Neuronal stem cell (in vitro differentiated cells): Measurements from ENCODE around the gene ITGA7.

Experiments used
- DNase-seq: peaks from one replicate; pipeline ENCODE4 v3.0.0-alpha.2; 2013; ENCODE audit warnings: low spot score
- H2AFZ ChIP-seq: one replicate; pipeline ENCODE4 v1.6.1; 2013; ENCODE audit warnings: mild to moderate bottlenecking, low read length, inconsistent platforms
- H2AK5ac ChIP-seq: 2 replicates; pipeline ENCODE4 v1.6.1; 2013; ENCODE audit warnings: low read depth, mild to moderate bottlenecking, inconsistent platforms, low read length, moderate library complexity, mixed read lengths
- H2BK120ac ChIP-seq: 2 replicates; pipeline ENCODE4 v1.6.1; 2013; ENCODE audit warnings: low read depth, mild to moderate bottlenecking, inconsistent platforms, low read length, moderate library complexity, mixed read lengths
- H2BK12ac ChIP-seq: one replicate; pipeline ENCODE4 v1.6.1; 2013; ENCODE audit warnings: low read length, inconsistent platforms
- H2BK15ac ChIP-seq: 2 replicates; pipeline ENCODE4 v1.6.1; 2013; ENCODE audit warnings: mild to moderate bottlenecking, low read length, inconsistent platforms, mixed read lengths
- H2BK5ac ChIP-seq: one replicate; pipeline ENCODE4 v1.6.1; 2013; ENCODE audit warnings: inconsistent platforms, mild to moderate bottlenecking, low read length, moderate library complexity
- H3K14ac ChIP-seq: one replicate; pipeline ENCODE4 v1.6.1; 2013; ENCODE audit warnings: low read length, inconsistent platforms
- H3K18ac ChIP-seq: 2 replicates; pipeline ENCODE4 v1.6.1; 2013; ENCODE audit warnings: low read length, inconsistent platforms
- H3K23ac ChIP-seq: 2 replicates; pipeline ENCODE4 v1.6.1; 2013; ENCODE audit warnings: low read depth, mild to moderate bottlenecking, mixed read lengths, low read length, inconsistent platforms; ENCODE audit not compliant: poor library complexity
- H3K27ac ChIP-seq: replicated peaks from 3 replicates; pipeline ENCODE4 v1.5.1; 2013; ENCODE audit warnings: low read length, inconsistent platforms
- H3K27me3 ChIP-seq, 3 experiments: 2 replicates each; pipeline ENCODE4 v1.6.1; 2013; ENCODE audit warnings: low read length in 3 of 3, mild to moderate bottlenecking in 2 of 3, inconsistent platforms in 1 of 3, low read depth in 1 of 3, mixed read lengths in 1 of 3, moderate library complexity in 1 of 3; ENCODE audit not compliant: control insufficient read depth in 3 of 3, insufficient read depth in 3 of 3
- H3K36me3 ChIP-seq, 2 donors: replicated peaks in 1 of 2; 2 replicates each; pipeline ENCODE4 v1.6.1; 2013; ENCODE audit warnings: low read length in 2 of 2; ENCODE audit not compliant: control insufficient read depth in 2 of 2, insufficient read depth in 2 of 2
- H3K4ac ChIP-seq: 2 replicates; pipeline ENCODE4 v1.6.1; 2013; ENCODE audit warnings: inconsistent platforms, mild to moderate bottlenecking, low read length, moderate library complexity
- H3K4me1 ChIP-seq, 2 donors: 1 replicate in 1 of 2; 2 replicates in 1 of 2; pipeline ENCODE4 v1.6.1; 2013; ENCODE audit warnings: low read length in 2 of 2, low read depth in 1 of 2; ENCODE audit not compliant: control insufficient read depth in 2 of 2, insufficient read depth in 1 of 2
- H3K4me2 ChIP-seq: one replicate; pipeline ENCODE4 v1.6.1; 2013; ENCODE audit warnings: mild to moderate bottlenecking, low read length, inconsistent platforms; ENCODE audit not compliant: insufficient read depth, poor library complexity, severe bottlenecking
- H3K4me3 ChIP-seq, 2 donors: 2 replicates each; pipeline ENCODE4 v1.5.1; 2013; ENCODE audit warnings: low read length in 2 of 2, mild to moderate bottlenecking in 2 of 2, inconsistent platforms in 1 of 2, moderate library complexity in 1 of 2
- H3K79me1 ChIP-seq: one replicate; pipeline ENCODE4 v1.6.1; 2013; ENCODE audit warnings: low read depth, mild to moderate bottlenecking, inconsistent platforms, low read length, moderate library complexity
- H3K9ac ChIP-seq: one replicate; pipeline ENCODE4 v1.6.1; 2013; ENCODE audit warnings: mild to moderate bottlenecking, low read depth, low read length, inconsistent platforms; ENCODE audit not compliant: poor library complexity
- H3K9me3 ChIP-seq, 2 donors: replicated peaks in 1 of 2; 2 replicates each; pipeline versions ENCODE3 to v1.6.1; 2013; ENCODE audit warnings: low read length in 2 of 2, mild to moderate bottlenecking in 2 of 2, inconsistent platforms in 1 of 2, low read depth in 1 of 2, mixed read lengths in 1 of 2, moderate library complexity in 1 of 2; ENCODE audit not compliant: control insufficient read depth in 2 of 2, insufficient read depth in 1 of 2
- H4K8ac ChIP-seq: one replicate; pipeline ENCODE4 v1.6.1; 2013; ENCODE audit warnings: low read depth, mild to moderate bottlenecking, inconsistent platforms, low read length, moderate library complexity
- H4K91ac ChIP-seq: one replicate; pipeline ENCODE4 v1.6.1; 2013; ENCODE audit warnings: low read length, low read depth, mild to moderate bottlenecking, inconsistent platforms; ENCODE audit not compliant: poor library complexity
- WGBS, 2 donors: extraction: QIAGEN DNeasy Blood & Tissue Kit; methylation state at CpG; one replicate each; pipeline ENCODE4 v1.1.7; 2013; ENCODE audit warnings: missing lambda C conversion rate in 2 of 2, mixed read lengths in 1 of 2; ENCODE audit not compliant: insufficient read length in 2 of 2, insufficient replicate concordance in 1 of 2; ENCODE audit errors: extremely low coverage in 2 of 2; 5-methylcytosine and 5-hydroxymethylcytosine counted together

Gene ITGA7

DNA sequence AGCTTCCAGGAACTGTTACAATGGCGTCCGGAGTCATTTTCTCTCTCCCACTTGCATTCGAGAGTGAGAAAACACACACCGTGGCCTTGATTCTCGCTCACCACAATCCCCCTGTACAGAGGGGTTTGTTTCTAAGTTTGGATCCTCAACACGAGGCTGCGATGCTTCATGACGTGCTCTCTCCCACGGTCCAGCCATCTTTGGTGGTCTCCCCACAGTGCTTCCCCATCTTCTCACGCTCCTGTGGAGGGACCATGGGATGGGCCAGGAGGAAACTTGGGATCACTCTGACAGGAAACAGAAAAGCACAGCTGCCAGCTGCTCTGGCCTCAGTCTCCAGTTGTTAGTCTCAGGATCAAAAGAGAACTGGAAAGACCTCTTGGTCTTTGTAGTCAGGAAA, 42.9 kb downstream of the ITGA7 start:
- no peak overlapping the region for H3K27ac ChIP-seq
- H4K91ac ChIP-seq = no peak overlapping the region
- peak overlapping the region; percentile 11 for H2AK5ac ChIP-seq
- H3K27me3 ChIP-seq = peaks cover 0 to 3% (median 0%) of the 10 kb centered on the region in 3 experiments
- no peak overlapping the region for H3K4me2 ChIP-seq
- no peak overlapping the region for H3K9ac ChIP-seq
- H3K79me1 ChIP-seq = no peaks in the 10 kb centered on the region
- H3K4ac ChIP-seq = no peak overlapping the region
- no peaks in the 10 kb centered on the region for H3K9me3 ChIP-seq
- peak overlapping the region; percentile 12 for H2AFZ ChIP-seq
- no peak overlapping the region for H2BK120ac ChIP-seq
- no peak overlapping the region for H3K14ac ChIP-seq
- no peak overlapping the region for H4K8ac ChIP-seq
- H3K4me3 ChIP-seq = no peak overlapping the region
- H2BK5ac ChIP-seq = no peak overlapping the region
- no peak overlapping the region for H2BK12ac ChIP-seq
- H3K4me1 ChIP-seq = no peaks in the 10 kb centered on the region
- no peak overlapping the region for H3K23ac ChIP-seq
- H3K36me3 ChIP-seq = no peaks in the 10 kb centered on the region
- no peak for DNase-seq
- WGBS, 2 donors = no CpG with 5 or more reads among the region's 10 CpGs
- H2BK15ac ChIP-seq = no peak overlapping the region
- H3K18ac ChIP-seq = no peak overlapping the region

DNA sequence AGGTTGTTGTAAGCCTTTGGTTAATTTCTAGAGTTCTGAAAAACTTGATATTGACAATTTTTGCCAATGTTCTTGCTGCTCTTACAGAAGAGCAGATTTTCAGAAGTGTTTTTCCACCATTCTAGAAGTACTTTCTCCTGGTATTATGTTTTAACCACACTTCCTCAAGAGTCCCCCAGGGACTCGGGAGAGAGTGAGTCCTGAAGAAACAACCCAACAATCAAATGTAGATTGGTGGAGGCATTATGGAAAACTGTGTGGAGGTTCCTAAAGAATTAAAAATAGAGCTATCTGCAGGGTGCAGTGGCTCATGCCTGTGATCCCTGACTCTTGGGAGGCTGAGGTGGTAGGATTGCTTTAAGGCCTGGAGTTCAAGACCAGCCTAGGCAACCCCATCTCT, 44.3 kb downstream of the ITGA7 start:
- no peak overlapping the region for H4K91ac ChIP-seq
- no peak overlapping the region for H3K4me3 ChIP-seq
- H4K8ac ChIP-seq = no peak overlapping the region
- no peak overlapping the region for H3K14ac ChIP-seq
- H2AFZ ChIP-seq = no peak overlapping the region
- H3K36me3 ChIP-seq = no peaks in the 10 kb centered on the region
- no peaks in the 10 kb centered on the region for H3K9me3 ChIP-seq
- no peak overlapping the region for H2BK15ac ChIP-seq
- no peaks in the 10 kb centered on the region for H3K79me1 ChIP-seq
- H2BK5ac ChIP-seq = no peak overlapping the region
- H2AK5ac ChIP-seq = no peak overlapping the region
- whole genome bisulfite sequencing, 2 donors = no CpG with 5 or more reads among the region's 1 CpG
- H3K4me2 ChIP-seq = no peak overlapping the region
- no peak for DNase-seq
- H3K18ac ChIP-seq = no peak overlapping the region
- no peak overlapping the region for H2BK120ac ChIP-seq
- H3K27me3 ChIP-seq = peaks cover 0 to 6% (median 0%) of the 10 kb centered on the region in 3 experiments
- no peak overlapping the region for H3K9ac ChIP-seq
- no peaks in the 10 kb centered on the region for H3K4me1 ChIP-seq
- no peak overlapping the region for H3K27ac ChIP-seq
- no peak overlapping the region for H3K4ac ChIP-seq
- H2BK12ac ChIP-seq = no peak overlapping the region
- H3K23ac ChIP-seq = no peak overlapping the region

DNA sequence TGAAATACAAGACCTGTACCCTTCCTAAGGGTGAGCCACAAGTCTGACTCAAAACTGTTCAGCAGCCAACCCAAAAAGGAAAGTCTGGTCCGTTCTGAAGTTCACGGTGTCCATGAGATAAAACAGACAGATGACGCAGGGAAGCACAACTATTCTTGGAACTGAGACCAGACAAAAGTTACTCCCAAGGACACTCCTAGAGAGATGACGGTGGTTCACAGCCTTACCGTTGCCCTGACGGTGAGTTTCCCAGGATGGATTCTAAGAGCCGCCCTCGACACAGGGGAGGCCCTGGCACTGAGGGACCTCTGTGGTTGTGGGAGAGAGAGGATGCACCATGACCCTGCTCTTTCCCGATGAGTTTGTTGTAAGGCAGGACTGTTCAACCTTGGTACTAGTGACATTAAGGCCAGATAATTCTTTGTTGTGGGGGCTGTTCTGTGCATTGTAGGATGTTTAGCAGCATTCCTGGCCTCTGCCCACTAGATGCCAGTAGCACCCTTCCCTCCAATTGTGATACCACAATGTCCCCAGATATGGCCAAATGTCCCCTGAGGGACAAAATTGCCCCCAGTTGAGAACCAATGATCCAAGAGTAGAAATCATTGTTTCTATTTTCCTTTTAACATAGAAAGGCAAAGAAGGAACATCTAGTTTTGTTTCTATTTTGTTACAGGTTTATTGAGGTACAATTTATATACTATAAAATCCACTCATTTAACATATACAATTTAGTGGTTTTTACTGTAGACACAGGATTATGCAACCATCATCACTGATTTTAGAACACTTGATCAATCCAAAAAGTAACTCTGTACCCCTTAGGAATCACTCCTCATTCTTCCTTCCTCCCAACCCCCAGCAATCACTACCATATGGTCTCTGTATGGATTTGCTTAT, 48.0 kb downstream of the ITGA7 start:
- no CpG with 5 or more reads among the region's 9 CpGs for WGBS, 2 donors
- H2BK15ac ChIP-seq = no peak overlapping the region
- no peaks in the 10 kb centered on the region for H3K4me1 ChIP-seq
- no peak overlapping the region for H2BK120ac ChIP-seq
- H3K23ac ChIP-seq = no peak overlapping the region
- H3K14ac ChIP-seq = no peak overlapping the region
- H2BK12ac ChIP-seq = no peak overlapping the region
- no peak overlapping the region for H3K9ac ChIP-seq
- H4K8ac ChIP-seq = no peak overlapping the region
- no peak overlapping the region for H2AFZ ChIP-seq
- DNase-seq = no peak
- H3K4ac ChIP-seq = no peak overlapping the region
- H2AK5ac ChIP-seq = no peak overlapping the region
- H3K79me1 ChIP-seq = no peaks in the 10 kb centered on the region
- no peak overlapping the region for H3K4me3 ChIP-seq
- H3K9me3 ChIP-seq = no peaks in the 10 kb centered on the region
- no peak overlapping the region for H3K27ac ChIP-seq
- H3K36me3 ChIP-seq = no peaks in the 10 kb centered on the region
- H3K27me3 ChIP-seq = peaks cover 0 to 19% (median 2%) of the 10 kb centered on the region in 3 experiments
- no peak overlapping the region for H3K4me2 ChIP-seq
- no peak overlapping the region for H4K91ac ChIP-seq
- H3K18ac ChIP-seq = no peak overlapping the region
- H2BK5ac ChIP-seq = no peak overlapping the region

DNA sequence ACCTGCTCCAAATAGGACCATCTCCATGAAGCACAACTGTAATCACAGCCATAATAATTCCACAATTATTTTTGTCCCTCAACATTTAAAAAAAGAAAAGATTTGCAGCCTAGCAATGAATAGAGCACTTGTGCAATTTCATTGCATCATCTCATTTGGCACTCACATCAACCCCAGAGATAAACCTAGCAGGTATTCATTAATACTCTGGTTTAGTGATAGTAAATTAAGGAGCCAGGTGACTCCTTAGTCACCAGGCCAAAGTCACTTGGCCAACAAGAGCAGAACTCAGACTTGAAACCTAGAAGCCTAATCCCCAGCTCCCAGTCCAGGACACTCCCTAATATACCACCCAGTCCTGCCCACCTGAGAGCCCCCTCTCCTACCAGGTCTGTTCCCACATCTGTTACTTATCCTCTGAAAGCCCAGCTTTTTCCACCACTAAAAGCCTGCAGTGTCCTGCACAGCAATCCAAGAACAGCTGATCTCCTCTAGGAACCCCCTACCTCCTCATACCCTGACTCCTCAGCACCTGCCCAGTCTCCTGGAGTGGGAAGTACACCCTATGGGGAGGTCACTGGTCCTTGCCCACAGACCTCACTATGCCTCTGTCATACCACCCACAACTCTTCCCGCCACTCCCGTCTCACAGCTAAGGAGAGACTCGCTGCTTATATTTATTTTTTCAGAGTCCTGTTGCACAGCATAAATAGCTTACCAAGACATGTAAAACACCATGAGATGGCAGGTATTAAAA, 48.9 kb downstream of the ITGA7 start:
- Histone ChIP-seq H3K79me1 (no peaks in the 10 kb centered on the region), H3K36me3 (no peaks in the 10 kb centered on the region), H3K27ac (no peak overlapping the region), H4K8ac (no peak overlapping the region), H3K4me3 (no peak overlapping the region), H2BK120ac (no peak overlapping the region), H3K9me3 (no peaks in the 10 kb centered on the region), H4K91ac (no peak overlapping the region), H3K27me3 (peaks cover 0 to 19% (median 2%) of the 10 kb centered on the region in 3 experiments), H3K14ac (no peak overlapping the region), H3K18ac (no peak overlapping the region), H3K4ac (no peak overlapping the region), H2AFZ (no peak overlapping the region), H2BK5ac (no peak overlapping the region), H3K9ac (no peak overlapping the region), H2AK5ac (peak overlapping the region; percentile 10), H3K4me1 (no peaks in the 10 kb centered on the region), H2BK12ac (no peak overlapping the region), H3K23ac (no peak overlapping the region), H2BK15ac (no peak overlapping the region), H3K4me2 (no peak overlapping the region)
- no CpG with 5 or more reads among the region's 3 CpGs for WGBS, 2 donors
- DNase-seq = no peak
